ENCODE results near the gene FIBP. TPM values are rescaled to one million over a fixed set of nuclear protein-coding genes. Genes with fewer than 3 reads are reported as not detected.

Gene FIBP
- total RNA-seq, 4 donors from 2014 or later, result 39.6 to 79.3 (median 53.0) TPM

GRCh38 chr11:65906602-65907001 is 18.3 kb upstream of the FIBP start:
- Histone ChIP-seq H3K27ac (no peak overlapping the region), H3K36me3 (no peaks in the 10 kb centered on the region), H3K27me3 (peaks cover 0 to 6% (median 3%) of the 10 kb centered on the region in 3 donors), H3K4me3 (no peak overlapping the region), H3K9me3 (no peaks in the 10 kb centered on the region), H3K4me1 (peaks cover 1 to 4% of the 10 kb centered on the region in 2 donors)
- in situ Hi-C loops (cut with MboI; ENCODE audit: low sequenced_read_pairs in 4 of 4) (no loop called here), intact Hi-C loops (cut with DNase I; ENCODE audit: low total_unique reads) (no loop called here)
- ATAC-seq (no peak), DNase-seq (no peak)
- no peak for TF ChIP-seq POLR2A (IDR thresholded peaks at IDR 0.05)
- TF ChIP-seq, protein P1, sequence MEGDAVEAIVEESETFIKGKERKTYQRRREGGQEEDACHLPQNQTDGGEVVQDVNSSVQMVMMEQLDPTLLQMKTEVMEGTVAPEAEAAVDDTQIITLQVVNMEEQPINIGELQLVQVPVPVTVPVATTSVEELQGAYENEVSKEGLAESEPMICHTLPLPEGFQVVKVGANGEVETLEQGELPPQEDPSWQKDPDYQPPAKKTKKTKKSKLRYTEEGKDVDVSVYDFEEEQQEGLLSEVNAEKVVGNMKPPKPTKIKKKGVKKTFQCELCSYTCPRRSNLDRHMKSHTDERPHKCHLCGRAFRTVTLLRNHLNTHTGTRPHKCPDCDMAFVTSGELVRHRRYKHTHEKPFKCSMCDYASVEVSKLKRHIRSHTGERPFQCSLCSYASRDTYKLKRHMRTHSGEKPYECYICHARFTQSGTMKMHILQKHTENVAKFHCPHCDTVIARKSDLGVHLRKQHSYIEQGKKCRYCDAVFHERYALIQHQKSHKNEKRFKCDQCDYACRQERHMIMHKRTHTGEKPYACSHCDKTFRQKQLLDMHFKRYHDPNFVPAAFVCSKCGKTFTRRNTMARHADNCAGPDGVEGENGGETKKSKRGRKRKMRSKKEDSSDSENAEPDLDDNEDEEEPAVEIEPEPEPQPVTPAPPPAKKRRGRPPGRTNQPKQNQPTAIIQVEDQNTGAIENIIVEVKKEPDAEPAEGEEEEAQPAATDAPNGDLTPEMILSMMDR (IDR thresholded peaks at IDR 0.05 in 4 of 5, conservative IDR thresholded peaks at IDR 0.05 in 1 of 5), result no peak

DNA sequence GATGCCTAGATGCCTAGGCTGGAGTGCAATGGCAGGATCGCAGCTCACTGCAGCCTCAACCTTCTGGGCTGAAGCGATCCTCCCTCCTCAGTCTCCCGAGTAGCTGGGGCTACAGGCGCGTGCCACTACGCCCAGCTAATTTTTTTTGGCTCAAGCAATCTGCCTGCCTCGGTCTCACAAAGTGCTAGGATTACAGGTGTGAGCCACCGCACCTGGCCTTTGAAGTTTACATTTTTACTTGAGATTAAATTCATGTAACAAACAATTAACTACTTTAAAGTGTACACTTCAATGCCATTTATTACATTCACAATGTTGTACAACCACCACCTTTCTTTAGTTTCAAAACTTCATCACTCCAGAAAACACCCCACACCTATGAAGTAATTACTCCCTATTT is 15.4 kb upstream of the FIBP start:
- no peak overlapping the region for H3K27ac ChIP-seq
- ATAC-seq (no peak), DNase-seq (no peak)
- no peaks in the 10 kb centered on the region for H3K9me3 ChIP-seq
- no peak overlapping the region for H3K4me3 ChIP-seq
- no peak for TF ChIP-seq POLR2A (IDR thresholded peaks at IDR 0.05)
- TF ChIP-seq, protein P1 (IDR thresholded peaks at IDR 0.05 in 4 of 5, conservative IDR thresholded peaks at IDR 0.05 in 1 of 5), result no peak
- H3K4me1 ChIP-seq, result peaks cover 0 to 10% of the 10 kb centered on the region in 2 donors
- H3K27me3 ChIP-seq, result peaks cover 11 to 20% (median 12%) of the 10 kb centered on the region in 3 donors
- intact Hi-C loops (cut with DNase I; ENCODE audit: low total_unique reads), result no loop called here
- no peaks in the 10 kb centered on the region for H3K36me3 ChIP-seq
- in situ Hi-C loops (cut with MboI; ENCODE audit: low sequenced_read_pairs in 4 of 4), result no loop called here

DNA sequence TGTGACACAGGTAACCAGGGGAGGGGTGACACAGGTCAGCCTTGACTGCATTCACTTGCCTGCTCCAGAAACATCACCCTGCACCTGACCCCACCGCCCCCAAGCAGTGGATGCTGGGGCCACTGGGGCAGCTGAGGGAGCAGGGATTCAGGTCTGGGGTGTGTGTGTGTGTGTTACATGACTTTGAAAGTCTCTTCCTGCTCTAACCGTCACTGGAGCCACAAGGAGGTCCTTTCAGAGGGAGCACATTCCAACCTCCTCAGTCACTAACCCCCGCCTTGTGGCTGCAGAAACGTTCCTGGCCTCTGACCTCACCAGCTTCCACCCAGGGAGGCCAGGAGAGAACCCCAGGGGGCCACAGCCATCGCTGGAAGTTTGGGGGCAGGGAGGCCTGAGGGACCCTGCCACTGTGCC is 14.8 kb upstream of the FIBP start:
- H3K36me3 ChIP-seq, result no peaks in the 10 kb centered on the region
- no peaks in the 10 kb centered on the region for H3K9me3 ChIP-seq
- H3K27me3 ChIP-seq, result peaks cover 12 to 26% (median 16%) of the 10 kb centered on the region in 3 donors
- DNase-seq (no peak), ATAC-seq (no peak)
- intact Hi-C loops (cut with DNase I; ENCODE audit: low total_unique reads), result no loop called here
- no peak overlapping the region for H3K4me3 ChIP-seq
- H3K27ac ChIP-seq, result no peak overlapping the region
- H3K4me1 ChIP-seq, result peaks cover 0 to 10% of the 10 kb centered on the region in 2 donors
- TF ChIP-seq POLR2A (IDR thresholded peaks at IDR 0.05), result no peak
- TF ChIP-seq, protein P1 (IDR thresholded peaks at IDR 0.05 in 4 of 5, conservative IDR thresholded peaks at IDR 0.05 in 1 of 5), result no peak
- in situ Hi-C loops (cut with MboI; ENCODE audit: low sequenced_read_pairs in 4 of 4), result no loop called here

DNA sequence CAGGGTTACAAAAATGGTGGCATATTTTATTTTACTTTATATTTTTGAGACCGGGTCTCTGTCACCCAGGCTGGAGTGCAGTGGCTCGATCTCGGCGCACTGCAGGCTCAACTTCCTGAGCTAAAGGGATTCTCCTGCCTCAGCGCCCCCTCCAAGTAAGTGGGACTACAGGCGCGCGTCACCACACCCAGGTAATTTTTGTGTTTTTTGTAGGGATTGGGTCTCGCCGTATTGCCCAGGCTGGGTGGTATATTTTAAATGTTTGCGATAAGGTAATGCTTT is 12.6 kb upstream of the FIBP start:
- peak overlapping the region in 2 of 4 donors; percentile 21 to 63 for H3K27ac ChIP-seq
- H3K27me3 ChIP-seq, result peaks cover 12 to 26% (median 16%) of the 10 kb centered on the region in 3 donors
- intact Hi-C loops (cut with DNase I; ENCODE audit: low total_unique reads), result loop anchor here (2.0 kb wide), 1 partner anchor 14 kb away; no protein-coding TSS in a partner anchor
- in situ Hi-C loops (cut with MboI; ENCODE audit: low sequenced_read_pairs in 4 of 4), result no loop called here
- no peak for ATAC-seq
- TF ChIP-seq POLR2A (IDR thresholded peaks at IDR 0.05), result no peak
- TF ChIP-seq, protein P1 (IDR thresholded peaks at IDR 0.05 in 4 of 5, conservative IDR thresholded peaks at IDR 0.05 in 1 of 5), result no peak
- H3K9me3 ChIP-seq, result no peaks in the 10 kb centered on the region
- peak overlapping the region; percentile 43 to 71 (median 64) for H3K4me3 ChIP-seq
- no peaks in the 10 kb centered on the region for H3K36me3 ChIP-seq
- peaks cover 0 to 10% of the 10 kb centered on the region in 2 donors for H3K4me1 ChIP-seq
- no peak for DNase-seq
